ENCODE data around the gene SRP68. TPM values are rescaled to one million over a fixed set of nuclear protein-coding genes. Genes with fewer than 3 reads are reported as not detected.
A peak's percentile ranks its signal among the peaks of the same experiment; 100 is the strongest.
"Not testable (repeated sequence)": the region's sequence is repeated elsewhere in the genome, so short reads cannot be mapped to it uniquely, and the experiment has no call there.

The SRP68 gene
- total and polyA plus RNA-seq, 5 experiments from 2014 or later, result 53.3 to 80.5 (median 79.1) TPM

GRCh38 chr17:76074390-76075363 lies 2.4 kb upstream of the SRP68 start, which contains the start of gene GALR2:
Gene GALR2 (plus strand): TSS chr17:76074781. CDS start chr17:76074884, 103 bp downstream.
- Mint-ChIP-seq H3K27me3 (peaks cover 10 to 32% (median 20%) of the 10 kb centered on the region in 5 donors), H3K4me1 (peaks cover 29 to 70% (median 68%) of the 10 kb centered on the region in 4 donors), H3K9me3 (peaks cover 0 to 3% (median 0%) of the 10 kb centered on the region in 9 donors), H3K27ac (peak within 1 kb of the TSS in 8 of 10 donors; percentile 19 to 81 (median 66)), H3K4me3 (peak within 1 kb of the TSS; percentile 75 to 94 (median 86)), H3K36me3 (peaks cover 0 to 11% (median 0%) of the 10 kb centered on the region in 3 donors)
- ATAC-seq (no peak), DNase-seq (no peak)
- POLR2A ChIA-PET, result interaction anchor here (1.1 to 1.6 kb wide), 2 partner anchors 28 to 61 kb away, joined by 3 to 5 read pairs; no protein-coding TSS in a partner anchor

- ATAC-seq, result peak; percentile 4 to 17
- Mint-ChIP-seq H3K36me3 (peaks cover 0 to 37% (median 6%) of the 10 kb centered on the region in 3 donors), H3K27me3 (peaks cover 9 to 29% (median 10%) of the 10 kb centered on the region in 5 donors), H3K4me3 (peak overlapping the region; percentile 92 to 98 (median 96)), H3K27ac (peak overlapping the region; percentile 85 to 98 (median 96)), H3K9me3 (peaks cover 0 to 3% (median 0%) of the 10 kb centered on the region in 9 donors), H3K4me1 (peaks cover 20 to 56% (median 47%) of the 10 kb centered on the region in 4 donors)
- POLR2A ChIA-PET, result interaction anchor here (0.5 to 3.4 kb wide), 9 partner anchors 32 to 654 kb away, joined by 3 to 25 read pairs (median 4); partner anchors contain the start of genes EVPL and EXOC7
- no peak for DNase-seq
Measured at GRCh38 chr17:76071531-76072147, 678 bp downstream of the SRP68 start.

GRCh38 chr17:76065775-76066174 lies 6.5 kb downstream of the SRP68 start:
- no peak overlapping the region for H3K4me3 Mint-ChIP-seq
- H3K9me3 Mint-ChIP-seq, result no peaks in the 10 kb centered on the region
- H3K4me1 Mint-ChIP-seq, result peaks cover 7 to 27% (median 21%) of the 10 kb centered on the region in 4 donors
- peaks cover 8 to 88% (median 23%) of the 10 kb centered on the region in 3 donors for H3K36me3 Mint-ChIP-seq
- DNase-seq, result no peak
- H3K27me3 Mint-ChIP-seq, result no peaks in the 10 kb centered on the region
- no peak for ATAC-seq
- H3K27ac Mint-ChIP-seq, result peak overlapping the region in 3 of 10 donors; percentile 11 to 58 (median 48)
- POLR2A ChIA-PET, result interaction anchor here (0.6 to 1.4 kb wide), 4 partner anchors 8 to 454 kb away, joined by 3 to 5 read pairs (median 4); no protein-coding TSS in a partner anchor

GRCh38 chr17:76063875-76064546 lies 8.3 kb downstream of the SRP68 start:
- POLR2A ChIA-PET, result interaction anchor here (0.5 to 1.8 kb wide), 5 partner anchors 16 to 392 kb away, joined by 3 to 5 read pairs (median 4); no protein-coding TSS in a partner anchor
- H3K27ac Mint-ChIP-seq, result peak overlapping the region in 8 of 10 donors; percentile 25 to 96 (median 67)
- ATAC-seq (no peak), DNase-seq (peak in 1 of 10 donors; percentile 59)
- H3K9me3 Mint-ChIP-seq, result no peaks in the 10 kb centered on the region
- H3K4me1 Mint-ChIP-seq, result peaks cover 5 to 17% (median 11%) of the 10 kb centered on the region in 4 donors
- H3K27me3 Mint-ChIP-seq, result no peaks in the 10 kb centered on the region
- peak overlapping the region in 5 of 10 donors; percentile 17 to 76 (median 30) for H3K4me3 Mint-ChIP-seq
- peaks cover 13 to 95% (median 32%) of the 10 kb centered on the region in 3 donors for H3K36me3 Mint-ChIP-seq

- H3K27me3 Mint-ChIP-seq, H3K9me3 Mint-ChIP-seq, H3K4me3 Mint-ChIP-seq, DNase-seq, ATAC-seq: not testable (repeated sequence)
- H3K4me1 Mint-ChIP-seq, result peaks cover 0 to 11% (median 4%) of the 10 kb centered on the region in 4 donors
- peaks cover 5 to 94% (median 26%) of the 10 kb centered on the region in 3 donors for H3K36me3 Mint-ChIP-seq
- H3K27ac Mint-ChIP-seq, result peak overlapping the region in 1 of 10 donors; percentile 28
- POLR2A ChIA-PET, result interaction anchor here (0.9 to 2.1 kb wide), 3 partner anchors 28 to 44 kb away, joined by 3 to 10 read pairs (median 4); no protein-coding TSS in a partner anchor
Measured at GRCh38 chr17:76058264-76058663, 14.1 kb downstream of the SRP68 start.

- ATAC-seq (peak; percentile 63 to 70), DNase-seq (peak in 1 of 10 donors; percentile 42)
- Mint-ChIP-seq H3K36me3 (peaks cover 5 to 96% (median 26%) of the 10 kb centered on the region in 3 donors), H3K9me3 (no peaks in the 10 kb centered on the region), H3K27ac (peak overlapping the region in 2 of 10 donors; percentile 29 to 77), H3K4me3 (no peak overlapping the region), H3K27me3 (no peaks in the 10 kb centered on the region), H3K4me1 (peaks cover 0 to 11% (median 4%) of the 10 kb centered on the region in 4 donors)
- POLR2A ChIA-PET, result interaction anchor here (1.1 to 2.1 kb wide), 4 partner anchors 9 to 47 kb away, joined by 3 to 10 read pairs (median 4); no protein-coding TSS in a partner anchor
Measured at GRCh38 chr17:76056882-76057281, 15.4 kb downstream of the SRP68 start.

- DNase-seq, result no peak
- ATAC-seq, result no peak
- POLR2A ChIA-PET, result interaction anchor here (0.8 to 1.6 kb wide), 3 partner anchors 16 to 37 kb away, joined by 3 to 5 read pairs (median 3); no protein-coding TSS in a partner anchor
- H3K4me3 Mint-ChIP-seq, result no peak overlapping the region
- H3K9me3 Mint-ChIP-seq, result no peaks in the 10 kb centered on the region
- peaks cover 5 to 23% (median 18%) of the 10 kb centered on the region in 4 donors for H3K4me1 Mint-ChIP-seq
- peaks cover 4 to 95% (median 22%) of the 10 kb centered on the region in 3 donors for H3K36me3 Mint-ChIP-seq
- peak overlapping the region in 3 of 10 donors; percentile 24 to 75 (median 35) for H3K27ac Mint-ChIP-seq
- no peaks in the 10 kb centered on the region for H3K27me3 Mint-ChIP-seq
Measured at GRCh38 chr17:76054112-76054476, 18.2 kb downstream of the SRP68 start.

GRCh38 chr17:76053246-76054111 lies 18.8 kb downstream of the SRP68 start:
- peaks cover 10 to 30% (median 22%) of the 10 kb centered on the region in 4 donors for H3K4me1 Mint-ChIP-seq
- DNase-seq, result no peak
- H3K27me3 Mint-ChIP-seq, result no peaks in the 10 kb centered on the region
- peaks cover 4 to 95% (median 19%) of the 10 kb centered on the region in 3 donors for H3K36me3 Mint-ChIP-seq
- ATAC-seq, result no peak
- H3K4me3 Mint-ChIP-seq, result peak overlapping the region in 1 of 10 donors; percentile 38
- no peaks in the 10 kb centered on the region for H3K9me3 Mint-ChIP-seq
- POLR2A ChIA-PET, result interaction anchor here (0.6 to 1.6 kb wide), 4 partner anchors 22 to 37 kb away, joined by 3 to 5 read pairs (median 4); partner anchors contain the start of gene EVPL
- peak overlapping the region in 5 of 10 donors; percentile 24 to 75 (median 25) for H3K27ac Mint-ChIP-seq

- POLR2A ChIA-PET, result interaction anchor here (1.5 kb wide), 1 partner anchor 23 kb away, joined by 3 read pairs; no protein-coding TSS in a partner anchor
- no peak for ATAC-seq
- H3K4me3 Mint-ChIP-seq, result no peak overlapping the region
- peak overlapping the region in 4 of 10 donors; percentile 1 to 70 (median 56) for H3K27ac Mint-ChIP-seq
- DNase-seq, result no peak
- H3K9me3 Mint-ChIP-seq, result no peaks in the 10 kb centered on the region
- peaks cover 12 to 86% (median 13%) of the 10 kb centered on the region in 3 donors for H3K36me3 Mint-ChIP-seq
- H3K27me3 Mint-ChIP-seq, result no peaks in the 10 kb centered on the region
- H3K4me1 Mint-ChIP-seq, result peaks cover 10 to 32% (median 26%) of the 10 kb centered on the region in 4 donors
Measured at GRCh38 chr17:76051561-76051960, 20.8 kb downstream of the SRP68 start.

- DNase-seq (no peak), ATAC-seq (no peak)
- POLR2A ChIA-PET, result interaction anchor here (1.5 kb wide), 1 partner anchor 22 kb away, joined by 3 read pairs; no protein-coding TSS in a partner anchor
- no peaks in the 10 kb centered on the region for H3K27me3 Mint-ChIP-seq
- peaks cover 8 to 86% (median 12%) of the 10 kb centered on the region in 3 donors for H3K36me3 Mint-ChIP-seq
- no peaks in the 10 kb centered on the region for H3K9me3 Mint-ChIP-seq
- H3K27ac Mint-ChIP-seq, result peak overlapping the region in 8 of 10 donors; percentile 34 to 85 (median 75)
- H3K4me3 Mint-ChIP-seq, result no peak overlapping the region
- H3K4me1 Mint-ChIP-seq, result peaks cover 10 to 30% (median 25%) of the 10 kb centered on the region in 4 donors
Measured at GRCh38 chr17:76050538-76051467, 21.5 kb downstream of the SRP68 start.
